Fibroblast of peridontal ligament (primary cell): ENCODE measurements around the gene YPEL4.

ENCODE experiments used
- DNase-seq: peaks from one replicate; pipeline ENCODE4 v3.0.0-alpha.2; 2010; ENCODE audit errors: extremely low read depth

Gene YPEL4

GRCh38 chr11:57650739-57651090, 1.0 kb upstream of the YPEL4 start:
- DNase-seq, result no peak

- no peak for DNase-seq
These were observed 644 bp downstream of the YPEL4 start for GRCh38 chr11:57648801-57649735.

GRCh38 chr11:57647960-57648800, 1.5 kb downstream of the YPEL4 start:
- no peak for DNase-seq

GRCh38 chr11:57647372-57647771, 2.3 kb downstream of the YPEL4 start:
- no peak for DNase-seq

- no peak for DNase-seq
These were observed 2.9 kb downstream of the YPEL4 start for GRCh38 chr11:57646799-57647303.

GRCh38 chr11:57646194-57646798, 3.4 kb downstream of the YPEL4 start:
- no peak for DNase-seq

GRCh38 chr11:57645689-57646085, 4.0 kb downstream of the YPEL4 start:
- no peak for DNase-seq

- DNase-seq, result peak; percentile 71
These were observed 4.7 kb downstream of the YPEL4 start for GRCh38 chr11:57644748-57645688.

- DNase-seq, result no peak
These were observed 5.9 kb downstream of the YPEL4 start for GRCh38 chr11:57643802-57644201.

- DNase-seq, result peak; percentile 79
These were observed 8.5 kb downstream of the YPEL4 start for GRCh38 chr11:57641011-57641807.

GRCh38 chr11:57640068-57640800, 9.5 kb downstream of the YPEL4 start:
- no peak for DNase-seq

- no peak for DNase-seq
These were observed 10.2 kb downstream of the YPEL4 start for GRCh38 chr11:57639321-57640067.

- DNase-seq, result no peak
These were observed 10.8 kb downstream of the YPEL4 start for GRCh38 chr11:57638811-57639320.

- DNase-seq, result peak; percentile 84
These were observed 11.5 kb downstream of the YPEL4 start for GRCh38 chr11:57638005-57638781.

- DNase-seq, result no peak
These were observed 12.1 kb downstream of the YPEL4 start for GRCh38 chr11:57637626-57638004.

- DNase-seq, result no peak
These were observed 14.5 kb downstream of the YPEL4 start for GRCh38 chr11:57635246-57635645.

GRCh38 chr11:57634311-57634710, 15.4 kb downstream of the YPEL4 start:
- DNase-seq, result no peak
